Astrocyte (in vitro differentiated cells and primary cell): ENCODE results near the gene HS2ST1. TPM values are rescaled to one million over a fixed set of nuclear protein-coding genes. Genes with fewer than 3 reads are reported as not detected.

Experiments used
- DNase-seq: peaks from one replicate; pipeline ENCODE4 v3.0.0-alpha.2; 2010; ENCODE audit warnings: low read depth
- FAIRE-seq: peaks from 2 replicates; lab custom pipeline; 2011; peaks lifted over from hg19 to GRCh38; lab: Jason Lieb, UNC
- H2AFZ ChIP-seq: 2 replicates; pipeline ENCODE4 v1.6.0; 2012; ENCODE audit warnings: low read depth, low read length, inconsistent platforms
- H3K27ac ChIP-seq: 2 replicates; pipeline ENCODE4 v1.5.1; 2011; ENCODE audit warnings: low read depth, low read length, inconsistent platforms
- H3K27me3 ChIP-seq: 2 replicates; pipeline ENCODE4 v1.6.0; 2011; ENCODE audit warnings: low read length, inconsistent platforms; ENCODE audit not compliant: insufficient read depth
- H3K36me3 ChIP-seq: 2 replicates; pipeline ENCODE4 v1.5.1; 2011; ENCODE audit warnings: low read length, inconsistent platforms; ENCODE audit not compliant: insufficient read depth
- H3K4me1 ChIP-seq: 2 replicates; pipeline ENCODE4 v1.5.1; 2011; ENCODE audit warnings: low read length, inconsistent platforms; ENCODE audit not compliant: insufficient read depth
- H3K4me2 ChIP-seq: 2 replicates; pipeline ENCODE4 v1.6.0; 2012; ENCODE audit warnings: low read length, inconsistent platforms
- H3K4me3 ChIP-seq: 2 replicates; pipeline ENCODE4 v1.5.1; 2011; ENCODE audit warnings: low read depth, mild to moderate bottlenecking, low read length, inconsistent platforms; ENCODE audit not compliant: insufficient read depth
- H3K79me2 ChIP-seq: 2 replicates; pipeline ENCODE4 v1.6.0; 2012; ENCODE audit warnings: mild to moderate bottlenecking, low read length, inconsistent platforms; ENCODE audit not compliant: insufficient read depth
- H3K9ac ChIP-seq: 2 replicates; pipeline ENCODE4 v1.6.0; 2012; ENCODE audit warnings: mild to moderate bottlenecking, low read length, inconsistent platforms
- H3K9me3 ChIP-seq: 2 replicates; pipeline ENCODE4 v1.5.1; 2012; ENCODE audit warnings: low read depth, mild to moderate bottlenecking, low read length, inconsistent platforms; ENCODE audit not compliant: insufficient read depth
- H4K20me1 ChIP-seq: 2 replicates; pipeline ENCODE4 v1.6.0; 2012; ENCODE audit warnings: low read length, inconsistent platforms; ENCODE audit not compliant: insufficient read depth
- H3K27ac Mint-ChIP-seq: one replicate; pipeline ENCODE4 v1.8.0; 2021; ENCODE audit warnings: mild to moderate bottlenecking, mixed read lengths; ENCODE audit not compliant: unreplicated experiment
- H3K27me3 Mint-ChIP-seq: one replicate; pipeline ENCODE4 v1.8.0; 2021; ENCODE audit warnings: low read depth, mixed read lengths; ENCODE audit not compliant: unreplicated experiment
- H3K36me3 Mint-ChIP-seq: one replicate; pipeline ENCODE4 v1.8.0; 2021; ENCODE audit warnings: low read depth, mixed read lengths; ENCODE audit not compliant: unreplicated experiment
- H3K4me1 Mint-ChIP-seq: one replicate; pipeline ENCODE4 v1.8.0; 2021; ENCODE audit warnings: low read depth, mixed read lengths; ENCODE audit not compliant: unreplicated experiment
- H3K4me3 Mint-ChIP-seq: one replicate; pipeline ENCODE4 v1.8.0; 2021; ENCODE audit warnings: mild to moderate bottlenecking, moderate library complexity, mixed read lengths; ENCODE audit not compliant: unreplicated experiment
- H3K9me3 Mint-ChIP-seq: one replicate; pipeline ENCODE4 v1.8.0; 2021; ENCODE audit warnings: mild to moderate bottlenecking, mixed read lengths; ENCODE audit not compliant: unreplicated experiment
- CTCF ChIP-seq: IDR thresholded peaks from 2 replicates; pipeline ENCODE4 v1.5.1; 2011; ENCODE audit warnings: low read depth, mild to moderate bottlenecking, inconsistent platforms, low read length, moderate library complexity; ENCODE audit not compliant: insufficient read depth
- EZH2 ChIP-seq: IDR thresholded peaks from 2 replicates; pipeline ENCODE4 v1.6.1; 2012; ENCODE audit warnings: mild to moderate bottlenecking, low read length, inconsistent platforms; ENCODE audit not compliant: insufficient read depth
- total RNA-seq: library from RNA; stranded (reverse); gene quantifications from 2 replicates; pipeline ENCODE4 v1.2.1, GENCODE V29; 2021

HS2ST1 gene
- total RNA-seq, 1 donor from 2014 or later = 34.7 TPM

- H3K4me3 ChIP-seq = peak overlapping the region; percentile 41
- H2AFZ ChIP-seq = peak overlapping the region; percentile 79
- H3K27me3 Mint-ChIP-seq = peaks cover 30% of the 10 kb centered on the region
- no peaks in the 10 kb centered on the region for H3K9me3 Mint-ChIP-seq
- no peaks in the 10 kb centered on the region for H3K9me3 ChIP-seq
- H3K27me3 ChIP-seq = no peaks in the 10 kb centered on the region
- H3K27ac ChIP-seq = no peak overlapping the region
- H3K4me2 ChIP-seq = peak overlapping the region; percentile 83
- peak overlapping the region; percentile 54 for H3K4me3 Mint-ChIP-seq
- H4K20me1 ChIP-seq = no peaks in the 10 kb centered on the region
- H3K4me1 ChIP-seq = peaks cover 3% of the 10 kb centered on the region
- no peak for FAIRE-seq
- H3K4me1 Mint-ChIP-seq = no peaks in the 10 kb centered on the region
- H3K79me2 ChIP-seq = no peaks in the 10 kb centered on the region
- peak; percentile 52 for DNase-seq
- TF ChIP-seq CTCF = peak; percentile 71
- no peak for TF ChIP-seq EZH2
- H3K36me3 ChIP-seq = no peaks in the 10 kb centered on the region
- peak overlapping the region; percentile 72 for H3K9ac ChIP-seq
- no peak overlapping the region for H3K27ac Mint-ChIP-seq
- H3K36me3 Mint-ChIP-seq = no peaks in the 10 kb centered on the region
Measured at GRCh38 chr1:87131809-87132283, 217.4 kb downstream of the HS2ST1 start.

- no peaks in the 10 kb centered on the region for H3K4me1 Mint-ChIP-seq
- FAIRE-seq (no peak), DNase-seq (no peak)
- H3K9me3 Mint-ChIP-seq = no peaks in the 10 kb centered on the region
- H3K27me3 ChIP-seq = no peaks in the 10 kb centered on the region
- peak overlapping the region; percentile 55 for H3K4me3 Mint-ChIP-seq
- peaks cover 3% of the 10 kb centered on the region for H3K4me1 ChIP-seq
- no peak overlapping the region for H3K27ac ChIP-seq
- H2AFZ ChIP-seq = peak overlapping the region; percentile 79
- peaks cover 30% of the 10 kb centered on the region for H3K27me3 Mint-ChIP-seq
- H3K4me2 ChIP-seq = peak overlapping the region; percentile 83
- H3K9me3 ChIP-seq = no peaks in the 10 kb centered on the region
- TF ChIP-seq CTCF = no peak
- no peak for TF ChIP-seq EZH2
- peak overlapping the region; percentile 41 for H3K4me3 ChIP-seq
- H3K36me3 ChIP-seq = no peaks in the 10 kb centered on the region
- no peak overlapping the region for H3K27ac Mint-ChIP-seq
- no peaks in the 10 kb centered on the region for H4K20me1 ChIP-seq
- H3K9ac ChIP-seq = peak overlapping the region; percentile 72
- no peaks in the 10 kb centered on the region for H3K79me2 ChIP-seq
- no peaks in the 10 kb centered on the region for H3K36me3 Mint-ChIP-seq
Measured at GRCh38 chr1:87132284-87132870, 217.9 kb downstream of the HS2ST1 start.

GRCh38 chr1:87134061-87134460 lies 219.6 kb downstream of the HS2ST1 start:
- peak; percentile 30 for DNase-seq
- Histone ChIP-seq H3K4me3 (no peak overlapping the region), H3K79me2 (no peaks in the 10 kb centered on the region), H3K27me3 (no peaks in the 10 kb centered on the region), H4K20me1 (no peaks in the 10 kb centered on the region), H3K27ac (no peak overlapping the region), H2AFZ (peak overlapping the region; percentile 53), H3K4me2 (no peak overlapping the region), H3K36me3 (no peaks in the 10 kb centered on the region), H3K9ac (no peak overlapping the region), H3K4me1 (peaks cover 3% of the 10 kb centered on the region), H3K9me3 (no peaks in the 10 kb centered on the region)
- Mint-ChIP-seq H3K9me3 (no peaks in the 10 kb centered on the region), H3K36me3 (no peaks in the 10 kb centered on the region), H3K4me3 (peak overlapping the region; percentile 34), H3K4me1 (no peaks in the 10 kb centered on the region), H3K27me3 (peaks cover 25% of the 10 kb centered on the region), H3K27ac (no peak overlapping the region)
- no peak for FAIRE-seq
- TF ChIP-seq EZH2 = no peak
- no peak for TF ChIP-seq CTCF
